Body of pancreas (tissue), 4 donors: ENCODE measurements around the gene TMEM9. TPM values are rescaled to one million over a fixed set of nuclear protein-coding genes. Genes with fewer than 3 reads are reported as not detected.

Experiments
- ATAC-seq: fragments of 150-250 bp; one replicate; pipeline ENCODE4 v1.9.1; 2016
- DNase-seq, 4 donors: peaks; one replicate each; pipeline ENCODE4 v3.0.0-alpha.2; 2019
- H3K27ac ChIP-seq, 4 donors: fragments of 200-600 bp; sonication (generic); 1 replicate in 3 of 4; 2 replicates in 1 of 4; pipeline versions ENCODE4 v1.5.1 to v1.6.1; 2016 to 2019; ENCODE audit warnings: mild to moderate bottlenecking in 1 of 4, mixed read lengths in 1 of 4, moderate library complexity in 1 of 4
- H3K27me3 ChIP-seq, 2 donors: fragments of 200-600 bp; sonication (generic); one replicate each; pipeline ENCODE4 v1.6.0; 2016; ENCODE audit warnings: mild to moderate bottlenecking in 1 of 2
- H3K36me3 ChIP-seq, 2 donors: fragments of 200-600 bp; sonication (generic); replicated peaks in 1 of 2; 2 replicates each; pipeline ENCODE4 v1.5.1; 2016; ENCODE audit warnings: low read depth in 2 of 2; ENCODE audit not compliant: insufficient read depth in 1 of 2
- H3K4me1 ChIP-seq: fragments of 200-600 bp; sonication (generic); one replicate; pipeline ENCODE4 v1.6.0; 2016
- H3K4me3 ChIP-seq, 2 donors: fragments of 200-600 bp; sonication (generic); 1 replicate in 1 of 2; 2 replicates in 1 of 2; pipeline ENCODE4 v1.5.1; 2016 to 2019
- H3K9me3 ChIP-seq, 3 donors: fragments of 200-600 bp; sonication (generic); 1 replicate in 2 of 3; 2 replicates in 1 of 3; pipeline ENCODE4 v1.5.1; 2016
- CTCF ChIP-seq, 7 experiments: fragments of 450-650 bp in 4 of 7; fragments of 200-600 bp in 3 of 7; sonication (generic) in 3 of 7; IDR thresholded peaks; one replicate each; pipeline ENCODE4 v1.5.1; 2016 to 2019; ENCODE audit warnings: antibody characterized with exemption in 7 of 7
- POLR2A ChIP-seq, 3 donors: fragments of 450-650 bp; IDR thresholded peaks; one replicate each; pipeline ENCODE4 v1.6.1; 2016; ENCODE audit warnings: antibody characterized with exemption in 3 of 3, mild to moderate bottlenecking in 2 of 3
- WGBS, 2 donors: methylation state at CpG; one replicate each; pipeline ENCODE4 v1.1.5; 2017; 5-methylcytosine and 5-hydroxymethylcytosine counted together
- intact Hi-C: fragments of 100-400 bp; cut with DNase I; formaldehyde crosslinking; loops from one replicate; pipeline ENCODE4 v1.15.1; 2023
- total RNA-seq, 2 donors: library from RNA; depleted of rRNA; stranded (reverse); fragments of >200 nt; gene quantifications; one replicate each; pipeline ENCODE4 v1.1.0, GENCODE V29; 2016

TMEM9 gene
- total RNA-seq, 2 donors from 2014 or later, result 56.6 to 70.5 TPM

- intact Hi-C loops, result no loop called here
- Histone ChIP-seq H3K4me1 (no peaks in the 10 kb centered on the region), H3K9me3 (no peaks in the 10 kb centered on the region), H3K36me3 (no peaks in the 10 kb centered on the region), H3K27me3 (no peaks in the 10 kb centered on the region), H3K4me3 (no peak overlapping the region), H3K27ac (no peak overlapping the region)
- DNase-seq (no peak), ATAC-seq (no peak)
- no peak for TF ChIP-seq POLR2A (IDR thresholded peaks at IDR 0.05)
- 17 to 44% methylated on average over 1 to 2 of the region's 2 CpGs for WGBS, 2 donors
These were observed 22.7 kb upstream of the TMEM9 start for GRCh38 chr1:201176940-201177339.

- Histone ChIP-seq H3K36me3 (no peaks in the 10 kb centered on the region), H3K9me3 (no peaks in the 10 kb centered on the region), H3K27me3 (no peaks in the 10 kb centered on the region), H3K4me3 (no peak overlapping the region), H3K4me1 (peaks cover 4% of the 10 kb centered on the region), H3K27ac (no peak overlapping the region)
- WGBS, 2 donors, result 80 to 88% methylated on average over 7 of the region's 7 CpGs
- DNase-seq, result no peak
- no peak for ATAC-seq
- intact Hi-C loops, result no loop called here
- TF ChIP-seq POLR2A (IDR thresholded peaks at IDR 0.05), result no peak
- no peak for TF ChIP-seq CTCF (IDR thresholded peaks at IDR 0.05)
These were observed 21.7 kb upstream of the TMEM9 start for GRCh38 chr1:201175820-201176500.

GRCh38 chr1:201173736-201174135 is 19.5 kb upstream of the TMEM9 start:
- WGBS, 2 donors, result 16 to 23% methylated on average over 1 of the region's 1 CpG
- intact Hi-C loops, result no loop called here
- H3K36me3 ChIP-seq, result no peaks in the 10 kb centered on the region

GRCh38 chr1:201172999-201173610 is 18.8 kb upstream of the TMEM9 start:
- intact Hi-C loops, result no loop called here
- WGBS, 2 donors, result 86 to 92% methylated on average over 4 of the region's 4 CpGs
- H3K36me3 ChIP-seq, result no peaks in the 10 kb centered on the region
- no peaks in the 10 kb centered on the region for H3K27me3 ChIP-seq
- H3K4me1 ChIP-seq, result peaks cover 20% of the 10 kb centered on the region
- H3K9me3 ChIP-seq, result no peaks in the 10 kb centered on the region
- H3K4me3 ChIP-seq, result no peak overlapping the region
- DNase-seq (no peak), ATAC-seq (no peak)
- peak overlapping the region; percentile 69 to 100 (median 99) for H3K27ac ChIP-seq
- no peak for TF ChIP-seq POLR2A (IDR thresholded peaks at IDR 0.05)
- TF ChIP-seq CTCF (IDR thresholded peaks at IDR 0.05), result no peak

More at GRCh38 chr1:201173736-201174135, 19.5 kb upstream of the TMEM9 start:
- Histone ChIP-seq H3K4me3 (no peak overlapping the region), H3K27me3 (no peaks in the 10 kb centered on the region), H3K4me1 (peaks cover 20% of the 10 kb centered on the region), H3K27ac (peak overlapping the region in 1 of 4 donors; percentile 9), H3K9me3 (no peaks in the 10 kb centered on the region)
- ATAC-seq (no peak), DNase-seq (no peak)
- no peak for TF ChIP-seq POLR2A (IDR thresholded peaks at IDR 0.05)
- TF ChIP-seq CTCF (IDR thresholded peaks at IDR 0.05), result no peak

- no peaks in the 10 kb centered on the region for H3K36me3 ChIP-seq
- peaks cover 22% of the 10 kb centered on the region for H3K4me1 ChIP-seq
- TF ChIP-seq POLR2A (IDR thresholded peaks at IDR 0.05) (peak in 1 of 3 donors; percentile 12), CTCF (IDR thresholded peaks at IDR 0.05) (no peak)
- peak; percentile 2 for ATAC-seq
- no peaks in the 10 kb centered on the region for H3K9me3 ChIP-seq
- H3K27me3 ChIP-seq, result no peaks in the 10 kb centered on the region
- no peak overlapping the region for H3K4me3 ChIP-seq
- peak; percentile 24 to 54 (median 48) for DNase-seq
- WGBS, 2 donors, result 36 to 64% methylated on average over 4 of the region's 4 CpGs
- H3K27ac ChIP-seq, result peak overlapping the region; percentile 69 to 100 (median 99)
- intact Hi-C loops, result no loop called here
These were observed 18.1 kb upstream of the TMEM9 start for GRCh38 chr1:201172326-201172725.
